ENCODE data around the gene NUDCD3.

DNA sequence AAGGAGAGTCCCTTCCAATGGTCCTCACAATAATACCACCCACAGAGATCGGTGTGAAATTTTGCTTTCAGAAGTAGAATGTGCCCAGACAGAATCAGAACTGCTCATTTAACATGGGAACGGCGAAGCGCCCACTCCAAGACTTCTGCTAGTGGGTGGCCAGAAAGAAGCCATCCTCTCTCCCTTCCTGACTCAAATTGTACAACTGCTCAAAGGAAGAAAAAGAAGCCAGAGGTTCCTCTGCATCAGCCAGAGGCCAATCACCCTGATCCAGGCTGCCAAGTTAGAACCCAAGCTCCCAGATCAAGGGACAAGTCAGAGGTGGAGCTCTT, 23.3 kb downstream of the NUDCD3 start:
- TF ChIP-seq, protein P1, sequence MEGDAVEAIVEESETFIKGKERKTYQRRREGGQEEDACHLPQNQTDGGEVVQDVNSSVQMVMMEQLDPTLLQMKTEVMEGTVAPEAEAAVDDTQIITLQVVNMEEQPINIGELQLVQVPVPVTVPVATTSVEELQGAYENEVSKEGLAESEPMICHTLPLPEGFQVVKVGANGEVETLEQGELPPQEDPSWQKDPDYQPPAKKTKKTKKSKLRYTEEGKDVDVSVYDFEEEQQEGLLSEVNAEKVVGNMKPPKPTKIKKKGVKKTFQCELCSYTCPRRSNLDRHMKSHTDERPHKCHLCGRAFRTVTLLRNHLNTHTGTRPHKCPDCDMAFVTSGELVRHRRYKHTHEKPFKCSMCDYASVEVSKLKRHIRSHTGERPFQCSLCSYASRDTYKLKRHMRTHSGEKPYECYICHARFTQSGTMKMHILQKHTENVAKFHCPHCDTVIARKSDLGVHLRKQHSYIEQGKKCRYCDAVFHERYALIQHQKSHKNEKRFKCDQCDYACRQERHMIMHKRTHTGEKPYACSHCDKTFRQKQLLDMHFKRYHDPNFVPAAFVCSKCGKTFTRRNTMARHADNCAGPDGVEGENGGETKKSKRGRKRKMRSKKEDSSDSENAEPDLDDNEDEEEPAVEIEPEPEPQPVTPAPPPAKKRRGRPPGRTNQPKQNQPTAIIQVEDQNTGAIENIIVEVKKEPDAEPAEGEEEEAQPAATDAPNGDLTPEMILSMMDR (conservative IDR thresholded peaks at IDR 0.05; ENCODE audit: low read length), result no peak
- no peak for TF ChIP-seq EZH2phosphoT487 (IDR thresholded peaks at IDR 0.05; ENCODE audit: borderline replicate concordance)
